Stimulated activated CD8-positive, alpha-beta memory T cell treated with anti-CD3 and anti-CD28 coated beads, Interleukin-4, amount 100 ng/mL, for 48 hours (primary cell): ENCODE results near the gene ATP8A2.

Experiments
- DNase-seq: peaks from one replicate; pipeline ENCODE4 v3.0.0-alpha.2; 2020

Gene ATP8A2

GRCh38 chr13:25827831-25828465 lies 456.2 kb downstream of the ATP8A2 start:
- DNase-seq, result no peak

GRCh38 chr13:25833761-25834160 lies 462.0 kb downstream of the ATP8A2 start:
- no peak for DNase-seq

GRCh38 chr13:25836574-25837336 lies 465.0 kb downstream of the ATP8A2 start:
- DNase-seq, result no peak

GRCh38 chr13:25839371-25839770 lies 467.6 kb downstream of the ATP8A2 start:
- DNase-seq, result no peak

- DNase-seq, result no peak
These were observed 468.5 kb downstream of the ATP8A2 start for GRCh38 chr13:25840261-25840660.

- no peak for DNase-seq
These were observed 469.2 kb downstream of the ATP8A2 start for GRCh38 chr13:25840931-25841330.

- DNase-seq, result no peak
These were observed 471.9 kb downstream of the ATP8A2 start for GRCh38 chr13:25843692-25844091.

- DNase-seq, result no peak
These were observed 473.0 kb downstream of the ATP8A2 start for GRCh38 chr13:25844559-25845434.

- no peak for DNase-seq
These were observed 474.6 kb downstream of the ATP8A2 start for GRCh38 chr13:25846222-25846984.

GRCh38 chr13:25847145-25847544 lies 475.4 kb downstream of the ATP8A2 start:
- no peak for DNase-seq

GRCh38 chr13:25847635-25848626 lies 476.2 kb downstream of the ATP8A2 start:
- no peak for DNase-seq

GRCh38 chr13:25848812-25849745 lies 477.3 kb downstream of the ATP8A2 start:
- DNase-seq, result no peak

- no peak for DNase-seq
These were observed 486.1 kb downstream of the ATP8A2 start for GRCh38 chr13:25857830-25858229.

- DNase-seq, result no peak
These were observed 487.8 kb downstream of the ATP8A2 start for GRCh38 chr13:25859528-25859927.

- DNase-seq, result no peak
These were observed 488.5 kb downstream of the ATP8A2 start for GRCh38 chr13:25860265-25860664.

- no peak for DNase-seq
These were observed 489.1 kb downstream of the ATP8A2 start for GRCh38 chr13:25860862-25861261.

GRCh38 chr13:25862156-25862555 lies 490.4 kb downstream of the ATP8A2 start:
- DNase-seq, result no peak

- no peak for DNase-seq
These were observed 492.3 kb downstream of the ATP8A2 start for GRCh38 chr13:25864116-25864515.

- no peak for DNase-seq
These were observed 493.2 kb downstream of the ATP8A2 start for GRCh38 chr13:25864936-25865335.

GRCh38 chr13:25865391-25865790 lies 493.6 kb downstream of the ATP8A2 start:
- DNase-seq, result no peak
